HG03520 (cell line): Measurements from ENCODE around the gene COL4A3.
A peak's percentile ranks its signal among the peaks of the same experiment; 100 is the strongest.

Experiments
- ATAC-seq: cut with Tn5 transposase; IDR thresholded peaks from one replicate; pipeline ENCODE4 v1.9.1; 2021; ENCODE audit warnings: mild to moderate bottlenecking, moderate library complexity; ENCODE audit not compliant: unreplicated experiment

Gene COL4A3

GRCh38 chr2:227285741-227286236 is 121.4 kb downstream of the COL4A3 start:
- no peak for ATAC-seq

GRCh38 chr2:227287771-227288170 is 123.3 kb downstream of the COL4A3 start:
- ATAC-seq: no peak

GRCh38 chr2:227292314-227292713 is 127.9 kb downstream of the COL4A3 start:
- ATAC-seq: no peak

GRCh38 chr2:227293531-227293930 is 129.1 kb downstream of the COL4A3 start:
- ATAC-seq: no peak

GRCh38 chr2:227295806-227296205 is 131.4 kb downstream of the COL4A3 start:
- ATAC-seq: no peak

GRCh38 chr2:227296671-227297405 is 132.4 kb downstream of the COL4A3 start:
- ATAC-seq: no peak

- ATAC-seq: no peak
These were observed 137.1 kb downstream of the COL4A3 start for GRCh38 chr2:227301523-227301922.

GRCh38 chr2:227308784-227309183 is 144.4 kb downstream of the COL4A3 start:
- ATAC-seq: peak; percentile 67

GRCh38 chr2:227310756-227311110 is 146.3 kb downstream of the COL4A3 start:
- no peak for ATAC-seq

GRCh38 chr2:227311861-227312506 is 147.6 kb downstream of the COL4A3 start:
- ATAC-seq: no peak

- ATAC-seq: no peak
These were observed 148.2 kb downstream of the COL4A3 start for GRCh38 chr2:227312579-227312978.

- ATAC-seq: no peak
These were observed 148.9 kb downstream of the COL4A3 start for GRCh38 chr2:227313310-227313709.

- ATAC-seq: no peak
These were observed 153.4 kb downstream of the COL4A3 start for GRCh38 chr2:227317834-227318233.

- ATAC-seq: no peak
These were observed 156.1 kb downstream of the COL4A3 start for GRCh38 chr2:227320305-227321094.

- ATAC-seq: no peak
These were observed 158.2 kb downstream of the COL4A3 start for GRCh38 chr2:227322530-227323205.

GRCh38 chr2:227323818-227324217 is 159.4 kb downstream of the COL4A3 start:
- no peak for ATAC-seq

GRCh38 chr2:227324642-227324994 is 160.2 kb downstream of the COL4A3 start:
- no peak for ATAC-seq

GRCh38 chr2:227324995-227325838 is 160.8 kb downstream of the COL4A3 start, which contains the start of gene MFF:
Gene MFF (plus strand): TSS chr2:227325251. CDS start chr2:227330666, 5,415 bp downstream.
- ATAC-seq: peak; percentile 95

GRCh38 chr2:227325839-227326195 is 161.4 kb downstream of the COL4A3 start:
- peak; percentile 5 for ATAC-seq

- no peak for ATAC-seq
These were observed 162.4 kb downstream of the COL4A3 start for GRCh38 chr2:227326783-227327182.
